SKM-1 treated with dmso at 0.1 percent for 144 hours (cell line): ENCODE data around the gene GRID1.
A peak's percentile ranks its signal among the peaks of the same experiment; 100 is the strongest.

ENCODE experiments used
- DNase-seq: peaks from one replicate; lab custom pipeline; 2025; ENCODE audit not compliant: unreplicated experiment; lab: John Stamatoyannopoulos, UW

GRID1 gene

DNA sequence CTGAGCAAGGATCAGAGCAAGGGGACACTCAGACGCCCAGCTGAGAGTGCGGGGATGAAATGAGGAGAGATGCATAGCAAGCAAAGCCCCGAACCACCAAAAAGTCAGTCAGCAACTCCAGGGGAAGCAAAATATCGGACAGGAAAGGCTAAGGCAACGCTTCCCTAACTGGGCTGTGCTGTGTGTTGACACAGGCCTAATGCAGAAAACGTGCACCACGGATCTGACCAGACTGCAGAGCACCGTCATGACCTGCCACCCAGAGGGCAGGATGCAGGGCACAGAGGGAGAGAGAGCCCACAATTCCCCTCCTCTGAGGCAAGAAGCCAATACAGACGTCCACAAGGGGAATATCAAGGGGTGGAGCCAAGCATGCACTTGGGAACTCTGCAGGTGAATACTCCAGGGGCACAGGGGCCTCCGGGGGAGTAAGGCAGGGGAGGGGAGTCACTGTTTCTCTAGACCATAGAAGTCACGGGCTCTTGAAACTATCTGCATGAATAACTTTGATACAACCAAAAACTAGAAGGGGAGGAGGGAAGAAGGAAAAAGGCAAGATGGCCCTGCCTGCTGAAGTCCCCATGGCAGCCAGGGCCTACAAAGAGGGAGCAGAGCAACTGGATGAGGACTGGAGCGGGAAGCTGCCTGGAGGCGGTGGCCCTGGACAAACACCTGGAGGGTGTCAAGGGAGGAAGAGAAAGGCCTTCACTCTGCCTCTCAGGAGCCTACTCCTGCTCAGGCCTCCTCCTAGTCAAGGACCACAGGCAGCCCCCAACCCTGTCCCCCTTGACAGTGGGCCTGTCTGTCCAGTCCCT, 26.2 kb downstream of the GRID1 start:
- DNase-seq: no peak

DNA sequence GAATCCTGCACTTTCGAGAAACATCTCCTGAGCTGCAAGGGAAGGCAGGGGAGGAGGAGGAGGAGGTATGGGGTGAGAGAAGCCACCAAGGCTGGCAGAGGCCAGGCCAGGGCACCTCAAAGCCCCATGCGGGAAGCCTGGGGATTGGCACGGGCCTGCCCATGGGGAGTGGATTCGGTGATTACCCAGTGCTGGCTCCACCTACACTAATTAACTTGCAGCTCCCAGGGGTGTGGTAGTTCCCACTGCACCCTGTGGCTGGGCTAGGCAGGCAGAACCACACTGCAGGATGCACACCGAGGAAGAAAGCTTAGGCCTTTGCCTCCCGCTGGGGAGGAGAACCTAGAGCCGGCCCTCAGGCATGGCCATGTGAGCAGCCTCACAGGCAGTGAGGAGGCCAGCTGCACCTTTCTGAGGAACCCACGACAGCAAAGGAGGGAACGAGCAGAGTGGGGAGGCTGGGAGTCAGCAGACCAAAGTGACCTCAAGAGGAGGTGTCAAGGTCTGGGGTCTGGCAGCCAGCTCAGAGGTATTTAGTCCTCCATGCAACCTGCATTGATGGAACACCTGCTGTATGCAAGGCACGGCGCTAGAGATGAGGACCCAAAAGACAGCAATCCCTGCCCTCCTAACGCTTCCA, 27.2 kb downstream of the GRID1 start:
- no peak for DNase-seq

DNA sequence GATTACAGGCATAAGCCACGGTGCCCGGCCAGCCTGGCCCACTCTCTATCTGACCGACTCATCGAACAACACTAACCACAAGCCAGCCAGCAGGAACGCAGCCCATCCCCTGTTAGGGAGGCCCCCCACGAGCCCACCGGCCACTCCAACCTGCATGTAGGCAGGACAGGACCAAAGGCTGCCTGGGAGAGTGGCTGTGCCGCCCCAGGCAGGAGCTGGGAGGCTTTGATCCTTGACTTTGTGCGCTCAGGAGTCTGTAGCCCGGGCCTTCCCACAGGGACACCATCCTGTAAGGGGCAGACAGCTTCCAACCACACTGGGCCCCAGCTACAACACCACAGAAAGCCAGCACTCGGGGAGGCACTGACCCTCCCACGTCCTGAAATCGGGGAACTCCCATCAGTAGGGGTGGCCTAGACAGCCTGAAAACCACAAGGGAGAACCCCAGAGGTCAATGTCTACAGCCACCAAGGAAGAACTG, 29.4 kb downstream of the GRID1 start:
- peak; percentile 12 for DNase-seq

DNA sequence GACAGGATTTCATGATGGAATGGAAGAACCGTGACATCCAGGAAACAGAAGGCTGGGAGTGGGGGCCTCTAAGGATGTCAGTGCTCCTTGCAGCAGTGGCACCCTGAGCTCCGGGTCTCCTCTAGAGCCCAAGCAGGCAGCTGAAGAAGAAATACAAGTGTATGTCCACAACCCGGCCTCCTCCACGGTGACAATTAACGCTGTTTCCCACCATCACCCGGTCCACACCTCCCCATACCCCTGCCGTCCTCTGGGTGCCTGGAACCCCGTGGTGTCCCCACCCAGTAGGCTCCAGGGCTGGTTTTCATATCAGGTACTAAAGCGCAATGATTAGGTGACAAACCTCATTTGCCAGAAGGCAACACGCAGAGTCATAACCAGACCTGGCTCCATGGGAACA, 30.3 kb downstream of the GRID1 start:
- no peak for DNase-seq

DNA sequence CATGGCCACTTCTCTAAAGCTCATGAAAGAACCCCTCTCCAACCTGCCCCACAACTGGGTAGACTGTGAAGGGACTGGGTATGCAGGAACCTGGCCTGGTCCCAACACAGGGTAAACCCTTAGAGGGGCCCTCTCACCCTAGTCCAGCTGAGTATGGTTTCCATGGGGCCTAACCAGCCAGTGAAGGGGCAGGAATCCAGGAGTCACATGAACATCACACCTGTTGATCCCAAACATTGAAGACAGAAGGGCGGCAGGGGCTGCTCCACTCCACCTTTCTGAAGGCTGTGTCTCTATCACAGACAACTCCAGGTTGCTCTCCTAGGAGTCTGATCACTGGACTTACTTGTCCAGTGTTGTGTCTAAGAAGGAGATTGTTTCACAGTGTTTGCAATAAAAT, 30.8 kb downstream of the GRID1 start:
- DNase-seq: no peak

DNA sequence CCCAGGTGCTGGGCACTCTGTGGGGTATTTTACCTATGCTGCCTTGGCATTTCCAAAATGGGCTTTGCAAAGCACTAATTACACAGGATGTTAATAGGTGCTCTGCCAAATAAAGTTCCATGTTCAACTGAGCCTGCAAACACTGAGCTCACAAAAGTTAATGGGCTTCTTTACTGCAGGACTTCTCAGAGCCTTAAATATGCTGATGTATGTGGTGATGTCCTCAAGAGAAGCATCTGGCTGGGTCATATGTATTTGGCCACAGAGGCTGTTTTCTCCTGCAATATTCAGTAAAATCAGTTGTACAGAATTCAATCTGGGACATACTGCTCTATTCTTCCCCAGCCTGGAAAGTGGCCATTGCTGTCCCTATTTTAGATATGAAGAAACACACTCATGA, 31.3 kb downstream of the GRID1 start:
- DNase-seq: no peak

DNA sequence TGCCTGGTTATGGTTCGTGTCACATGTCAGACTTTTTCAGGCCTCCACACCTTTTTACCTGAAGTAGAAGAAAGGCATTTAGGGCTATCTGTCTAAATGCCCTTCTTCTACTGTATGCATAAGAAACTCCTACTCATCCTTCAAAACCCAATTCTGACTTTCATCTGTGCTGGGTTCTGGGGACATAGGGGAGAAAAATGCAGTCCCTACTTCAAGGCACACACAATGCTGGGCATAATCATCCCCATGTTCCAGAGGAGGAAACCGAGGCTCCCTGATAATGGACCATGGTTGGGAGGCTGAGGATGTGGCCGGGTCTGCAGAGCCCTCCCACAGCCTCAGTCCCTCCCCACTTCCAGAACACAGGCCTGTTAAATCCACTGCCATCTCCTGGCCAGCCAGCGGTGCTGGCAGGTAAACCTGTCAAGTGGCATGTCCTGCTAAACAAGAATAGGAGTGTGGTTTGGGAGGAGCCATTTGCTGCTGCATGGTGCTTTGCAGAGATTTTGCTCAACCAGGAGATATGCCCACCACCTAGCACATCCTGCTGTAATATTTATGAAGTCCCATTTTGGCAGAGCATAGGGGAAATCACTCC, 32.0 kb downstream of the GRID1 start:
- DNase-seq: no peak

DNA sequence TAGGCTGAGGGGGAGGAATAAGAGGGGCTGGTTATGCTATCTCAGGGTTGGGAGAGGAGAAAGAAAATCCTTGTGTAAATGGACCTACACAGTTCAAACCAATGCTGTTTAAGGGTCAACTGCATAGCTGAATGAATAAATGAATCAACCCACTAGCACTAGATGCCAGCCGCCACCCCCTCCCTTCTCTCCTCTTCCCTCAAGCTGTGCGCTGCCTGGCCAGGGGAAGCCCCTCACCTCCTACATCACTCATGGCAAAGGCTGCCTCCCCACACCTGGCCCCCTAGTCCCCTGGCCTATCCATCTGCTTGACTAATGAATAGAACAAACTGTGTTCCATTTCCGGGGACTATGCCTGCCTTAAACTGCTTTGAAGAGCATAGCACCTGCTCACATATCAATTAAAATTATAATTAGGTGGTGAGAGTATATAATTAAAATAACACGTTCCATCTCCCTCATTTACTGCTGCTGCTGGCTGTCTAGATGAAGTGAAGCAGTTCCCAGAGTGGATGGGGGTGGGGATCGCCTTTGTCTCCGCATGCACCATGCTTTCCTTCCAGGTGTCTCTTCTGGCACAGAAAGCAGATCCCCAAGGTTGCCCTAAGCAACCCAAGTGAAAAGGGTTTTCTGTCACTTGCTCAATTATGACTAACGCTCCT, 32.6 kb downstream of the GRID1 start:
- no peak for DNase-seq

DNA sequence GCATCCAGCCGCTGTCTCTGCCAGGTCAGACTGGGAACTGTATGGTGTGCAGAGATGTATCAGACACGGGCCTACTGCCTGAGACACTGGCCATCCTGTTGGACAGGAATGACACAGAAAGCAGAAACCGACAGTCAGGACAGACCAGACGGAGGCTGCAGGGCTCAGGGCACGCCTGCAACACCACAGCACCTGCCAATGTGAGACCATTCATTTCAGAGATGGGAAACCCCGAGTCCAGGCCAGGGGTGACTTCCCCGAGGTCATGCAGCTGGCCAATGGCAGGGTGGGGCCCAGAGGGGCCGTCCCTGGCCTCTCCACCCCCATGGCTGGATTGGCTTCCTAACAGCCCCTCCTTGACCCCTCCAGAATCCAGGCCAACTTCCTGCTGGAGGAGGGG, 34.7 kb downstream of the GRID1 start:
- no peak for DNase-seq

DNA sequence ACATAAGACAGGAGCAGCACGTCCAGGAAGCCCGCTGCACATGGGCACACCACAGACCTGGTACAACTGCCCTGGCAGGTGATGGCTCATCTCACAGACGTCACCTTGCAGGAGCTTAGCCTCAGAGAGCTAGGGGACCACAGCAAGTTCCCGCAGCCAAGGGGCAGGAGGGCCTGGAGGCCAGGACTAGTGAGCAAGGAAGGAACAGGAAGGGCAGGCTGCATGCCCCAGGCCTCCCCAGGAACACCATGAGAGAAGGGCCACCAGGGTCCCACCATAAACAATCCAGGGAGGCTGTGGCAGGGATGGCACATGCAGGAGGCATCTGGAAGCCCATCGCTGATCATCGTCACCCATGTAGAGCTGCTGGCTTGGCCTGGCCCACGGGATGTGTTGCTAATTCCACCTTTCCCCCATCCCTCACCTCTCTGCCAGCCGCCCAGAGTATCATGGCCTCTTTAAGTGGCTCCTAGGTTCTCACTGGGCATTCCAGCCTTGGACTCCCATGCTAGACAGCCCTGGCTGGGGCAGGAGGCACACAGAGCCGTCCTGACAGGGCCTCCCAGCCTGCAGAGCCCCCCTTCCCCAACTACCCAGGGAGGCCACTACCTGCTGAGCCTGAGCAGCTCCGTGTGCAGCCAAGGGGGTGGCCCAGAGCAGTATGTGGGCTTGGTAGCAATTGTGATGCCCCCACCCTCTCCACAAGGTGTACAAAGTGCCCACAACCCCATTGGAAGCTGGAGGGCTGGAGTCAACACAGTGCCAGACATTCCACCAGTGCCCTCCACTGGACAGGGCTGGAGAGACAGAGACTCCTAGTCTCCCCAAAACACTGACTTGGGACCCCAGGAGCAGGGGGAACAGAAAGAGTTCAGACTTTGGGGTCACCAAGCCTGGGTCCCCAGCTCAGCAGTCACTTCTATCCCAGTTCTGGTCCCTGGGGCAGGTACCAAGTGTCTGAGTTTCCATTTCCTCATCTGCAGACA, 35.5 kb downstream of the GRID1 start:
- no peak for DNase-seq

DNA sequence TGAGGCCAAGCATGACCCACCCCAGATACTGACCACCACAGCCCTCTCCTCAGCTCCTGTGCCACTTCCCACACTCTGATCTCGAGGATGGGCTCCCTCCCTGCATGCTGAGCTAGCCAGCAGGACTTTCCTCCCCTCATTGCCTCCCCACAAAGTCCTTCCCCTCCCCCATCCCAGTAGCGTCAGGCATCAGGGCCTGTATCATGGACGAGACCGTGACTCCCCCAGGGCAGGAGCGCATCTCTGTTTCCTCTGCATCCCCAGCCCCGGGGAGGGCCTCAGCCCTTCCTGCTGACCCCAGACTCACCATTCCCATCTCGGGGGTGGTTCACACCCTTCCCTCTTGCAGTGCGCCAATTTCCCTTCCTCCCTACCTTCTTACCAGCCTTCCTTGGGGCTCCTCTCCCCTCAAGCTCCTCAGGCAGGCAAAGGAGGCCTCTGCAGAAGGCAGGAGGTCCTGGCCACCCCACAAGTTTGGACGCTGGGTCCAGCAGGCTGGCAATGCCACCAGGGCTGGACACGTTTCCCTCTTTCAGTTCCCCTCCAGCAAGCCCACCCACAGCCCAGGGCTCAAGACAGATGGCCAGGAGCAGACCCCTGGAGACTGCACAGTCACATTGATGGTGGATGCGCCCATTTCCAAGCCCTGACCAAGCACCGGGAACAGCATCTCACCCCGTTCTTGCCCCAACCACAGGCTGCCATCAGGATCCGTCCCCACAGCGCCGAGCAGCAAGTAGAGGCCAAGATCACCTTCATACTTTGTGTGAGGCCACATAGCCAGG, 36.5 kb downstream of the GRID1 start:
- DNase-seq: no peak

DNA sequence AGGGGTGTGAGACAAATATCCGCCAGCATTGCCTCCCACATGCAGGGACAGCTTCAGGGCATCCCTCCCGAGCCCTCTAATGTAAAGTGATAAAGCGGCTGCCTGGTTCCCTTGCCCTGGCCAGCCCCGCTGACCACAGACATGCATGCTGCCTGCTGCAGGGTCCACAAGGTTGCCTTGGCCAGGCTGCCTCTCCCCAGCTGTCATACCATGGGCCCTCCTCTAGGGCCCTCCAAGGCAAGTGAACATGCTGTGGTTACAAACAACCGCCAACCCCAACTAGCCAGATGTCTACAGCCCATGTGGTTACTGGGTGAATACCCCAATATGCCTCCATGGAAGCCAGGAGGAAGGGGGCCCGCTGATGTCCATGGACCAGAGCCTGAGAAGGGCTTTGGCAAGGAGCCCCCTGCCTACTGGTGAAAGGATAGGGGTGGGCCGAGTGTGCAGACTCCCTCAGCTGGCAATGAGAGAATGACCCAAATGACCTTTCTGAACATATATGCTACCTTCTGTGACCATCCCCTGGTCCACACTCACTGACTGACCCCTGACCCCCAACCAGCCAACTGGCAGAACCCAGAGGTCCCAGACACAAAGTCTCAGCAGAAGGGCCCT, 37.4 kb downstream of the GRID1 start:
- no peak for DNase-seq

DNA sequence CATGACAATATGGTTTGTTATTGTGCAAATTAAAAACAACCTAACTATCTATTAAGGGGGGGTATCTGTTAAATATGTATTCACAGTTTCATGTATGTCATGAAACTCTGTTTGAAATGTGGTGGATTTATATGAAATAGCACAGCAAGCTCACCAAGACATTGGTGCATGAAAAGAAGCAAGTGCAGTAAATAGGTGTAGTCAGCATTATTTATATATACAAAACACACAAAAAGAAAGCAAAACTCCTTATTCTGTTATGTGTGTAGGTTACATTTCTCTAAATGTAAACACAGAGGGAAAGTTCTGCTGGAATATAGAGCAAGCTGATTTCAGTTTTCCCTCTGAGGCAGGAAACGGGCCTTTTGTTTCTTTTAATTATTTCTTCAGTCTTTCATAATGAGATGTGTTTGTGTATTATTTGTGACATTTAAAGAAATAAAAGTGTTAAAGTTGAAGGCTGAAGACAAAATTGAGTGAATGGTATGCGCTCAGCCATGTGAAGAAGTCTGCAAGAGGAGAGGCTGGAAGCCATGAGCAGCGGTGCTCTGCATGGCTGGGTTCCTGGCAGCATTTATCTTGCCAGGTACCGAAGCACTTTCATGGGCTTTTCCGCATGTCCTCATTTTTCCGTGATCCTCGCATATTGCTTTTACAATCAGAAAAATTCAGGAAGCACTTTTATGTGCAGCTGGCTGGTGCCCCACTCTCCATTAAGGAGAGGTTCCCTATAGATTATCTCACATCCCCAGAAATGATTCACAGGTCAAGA, 38.5 kb downstream of the GRID1 start:
- DNase-seq: no peak

DNA sequence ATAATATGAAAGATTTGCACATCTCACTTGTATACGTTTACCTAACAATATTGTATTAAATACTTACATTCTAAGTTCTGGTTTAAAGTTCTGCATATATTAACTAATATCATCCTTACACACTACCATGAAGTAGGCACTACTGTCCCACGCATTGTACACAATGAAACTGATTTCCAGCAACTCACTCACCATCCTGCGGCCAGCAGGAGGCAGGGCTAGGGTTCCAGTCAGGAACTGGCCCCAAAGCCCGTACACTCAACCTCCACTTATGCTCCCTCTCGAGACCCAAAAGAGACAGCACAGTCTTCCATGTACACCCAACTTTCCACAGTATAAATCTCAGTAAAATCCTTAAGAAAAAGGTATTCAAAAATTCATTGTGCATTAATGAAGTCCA, 41.4 kb downstream of the GRID1 start:
- DNase-seq: no peak

DNA sequence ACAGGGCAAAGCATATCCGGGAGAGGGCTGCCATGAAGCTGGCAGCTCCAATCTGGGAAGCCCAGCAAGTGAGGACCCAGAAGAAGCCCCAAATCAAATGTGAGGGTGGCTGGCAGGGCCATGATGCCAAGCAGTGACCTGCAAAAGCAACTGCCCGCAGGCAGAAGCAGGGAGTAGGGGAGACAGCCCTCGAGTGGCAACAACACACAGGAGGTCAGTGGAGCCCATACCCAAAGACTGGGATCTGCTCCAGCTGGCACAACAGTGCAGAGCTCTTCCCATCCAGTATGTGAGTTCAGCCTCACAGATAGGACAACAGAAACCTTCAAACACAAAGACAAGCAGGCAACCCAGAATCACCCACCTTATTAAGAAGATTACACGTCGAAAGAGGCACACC, 45.0 kb downstream of the GRID1 start:
- no peak for DNase-seq

DNA sequence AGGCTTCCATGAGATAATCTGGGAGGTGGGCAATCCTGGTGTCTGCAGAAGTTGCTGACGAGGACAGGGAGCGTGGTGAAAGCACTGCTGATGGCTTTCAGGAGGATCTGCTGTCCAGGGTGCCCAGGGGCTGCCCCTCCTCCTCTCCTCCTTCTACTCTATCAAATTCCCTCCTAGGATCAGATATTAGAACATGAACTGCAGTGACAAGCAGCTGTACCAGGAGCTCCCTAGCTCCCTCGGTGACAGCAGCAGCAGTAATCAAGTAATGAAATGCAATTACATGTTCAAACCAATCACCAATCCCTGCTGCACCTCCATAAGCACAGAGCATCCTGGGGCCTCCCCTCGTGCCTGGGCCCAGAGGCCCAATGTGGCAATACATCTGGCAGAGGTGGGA, 46.9 kb downstream of the GRID1 start:
- DNase-seq: no peak

DNA sequence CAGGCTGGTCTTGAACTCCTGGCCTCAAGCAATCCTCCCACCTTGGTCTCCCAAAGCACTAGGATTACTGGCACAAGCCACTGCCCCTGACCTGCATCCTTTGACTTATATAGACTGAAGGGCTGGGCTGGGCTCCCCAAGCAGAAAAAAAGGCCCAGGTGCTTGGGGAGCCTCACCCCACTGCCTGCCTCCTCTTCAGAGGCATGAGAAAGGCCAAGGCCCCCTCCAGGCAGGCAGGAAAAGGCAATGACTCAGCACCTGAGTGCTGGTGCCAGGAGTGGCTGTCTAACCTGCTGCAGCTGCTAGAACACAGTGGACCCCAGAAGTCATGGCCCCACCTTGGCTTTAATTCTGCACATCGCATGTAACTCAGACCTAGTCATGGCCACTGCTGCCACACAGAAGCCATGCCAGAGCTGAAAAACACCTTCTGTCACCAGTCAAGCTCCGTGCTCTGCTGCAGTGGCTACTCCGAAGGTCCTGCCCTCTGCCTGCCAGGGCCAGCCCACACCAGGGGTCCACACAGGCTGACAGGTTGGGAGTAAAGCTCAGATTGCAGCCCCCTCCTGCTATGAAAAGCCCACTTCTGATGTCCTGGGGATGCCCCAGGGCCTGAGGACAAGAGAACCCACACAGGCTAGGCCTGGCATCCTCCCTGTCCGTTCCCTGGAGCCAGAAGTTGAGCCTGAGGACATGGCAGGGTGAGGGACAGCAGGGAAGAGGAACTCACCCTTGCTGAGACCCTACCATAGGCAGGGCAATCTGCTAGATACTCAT, 48.5 kb downstream of the GRID1 start:
- DNase-seq: no peak

DNA sequence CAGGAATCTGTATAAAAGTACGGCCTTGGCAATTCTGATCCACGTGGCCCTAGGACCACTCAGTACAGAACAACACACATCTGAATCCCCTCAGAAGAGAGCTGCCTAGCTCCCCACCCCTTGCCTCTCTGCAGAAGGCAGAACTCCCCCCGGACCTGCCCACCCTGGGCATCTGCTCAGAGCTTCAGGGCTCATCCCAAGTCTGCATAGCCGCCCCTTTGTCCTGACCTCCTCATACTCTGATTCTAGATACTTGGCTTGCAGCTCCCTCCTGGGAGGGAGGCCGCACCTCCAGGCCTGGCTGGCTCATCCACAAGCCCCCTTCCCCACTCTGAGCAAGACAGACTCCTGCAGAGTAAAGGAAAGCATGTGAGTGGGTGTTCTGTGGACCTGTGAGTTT, 49.6 kb downstream of the GRID1 start:
- DNase-seq: no peak
